Metanephros (tissue), 1 donor: ENCODE data around the gene RBBP6. TPM values are rescaled to one million over a fixed set of nuclear protein-coding genes. Genes with fewer than 3 reads are reported as not detected.

Experiments used
- total RNA-seq: library from RNA; depleted of rRNA; stranded (reverse); fragments of >200 nt; gene quantifications from one replicate; pipeline ENCODE4 v1.2.3, GENCODE V29; 2014

RBBP6 gene
- 71.0 TPM for total RNA-seq

GRCh38 chr16:24539295-24539849 lies at the start of gene RBBP6:
Gene RBBP6, plus strand, starts transcription at chr16:24539566. Its CDS starts 1,061 bp downstream, at chr16:24540627.

Other genes starting within 250 kb of the RBBP6 start
- 76.9 TPM for gene TNRC6A, start 190.1 kb downstream of the RBBP6 start, total RNA-seq